Medulla oblongata (tissue), 1 donor: ENCODE data around the gene PID1.

Experiments used
- DNase-seq: peaks from one replicate; pipeline ENCODE4 v3.0.0-alpha.2; 2015; ENCODE audit errors: extremely low spot score

PID1 gene

DNA sequence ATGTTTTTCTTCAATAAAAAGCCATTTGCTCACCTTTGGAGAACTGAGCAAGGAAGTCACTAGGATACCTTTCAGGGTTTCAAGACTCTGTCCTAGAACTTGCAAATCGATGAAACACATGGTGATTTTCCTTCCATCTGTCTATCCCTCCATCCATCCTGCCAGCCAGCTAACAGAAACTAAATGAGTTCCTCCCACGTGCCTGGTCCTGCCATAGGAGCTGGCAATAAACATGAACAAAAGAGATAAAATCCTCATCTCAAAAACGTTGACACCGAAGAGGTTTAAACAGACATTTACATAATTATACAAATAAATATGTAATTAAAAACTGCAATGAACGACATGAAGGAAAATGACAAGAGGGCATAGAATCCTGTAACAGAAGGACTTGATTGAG lies 249.0 kb downstream of the PID1 start:
- no peak for DNase-seq

- DNase-seq, result no peak
These were observed 261.3 kb downstream of the PID1 start for GRCh38 chr2:229009816-229010215.

- no peak for DNase-seq
These were observed 267.8 kb downstream of the PID1 start for GRCh38 chr2:229003256-229003655.

DNA sequence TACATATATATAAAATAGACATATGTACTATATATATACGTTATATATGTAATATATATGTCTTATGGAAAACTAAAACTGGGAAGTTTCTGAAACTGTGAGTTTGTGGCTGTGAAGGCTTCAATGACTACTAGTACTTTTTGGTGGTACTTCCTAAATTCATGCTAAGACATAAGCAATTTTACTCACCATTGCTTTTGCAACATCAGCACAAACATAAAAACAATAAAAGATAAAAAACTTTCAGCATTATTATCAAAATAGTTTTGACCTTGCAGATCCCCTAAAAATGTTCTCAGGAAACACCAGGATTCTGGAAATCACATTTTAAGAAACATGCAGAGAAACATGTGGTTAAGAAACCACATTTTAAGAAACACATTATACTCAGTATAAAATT lies 269.9 kb downstream of the PID1 start:
- DNase-seq, result no peak

GRCh38 chr2:228999326-228999725 lies 271.8 kb downstream of the PID1 start:
- no peak for DNase-seq

GRCh38 chr2:228988786-228989185 lies 282.3 kb downstream of the PID1 start:
- DNase-seq, result no peak

- no peak for DNase-seq
These were observed 283.5 kb downstream of the PID1 start for GRCh38 chr2:228987441-228988155.

- no peak for DNase-seq
These were observed 284.1 kb downstream of the PID1 start for GRCh38 chr2:228986961-228987360.

DNA sequence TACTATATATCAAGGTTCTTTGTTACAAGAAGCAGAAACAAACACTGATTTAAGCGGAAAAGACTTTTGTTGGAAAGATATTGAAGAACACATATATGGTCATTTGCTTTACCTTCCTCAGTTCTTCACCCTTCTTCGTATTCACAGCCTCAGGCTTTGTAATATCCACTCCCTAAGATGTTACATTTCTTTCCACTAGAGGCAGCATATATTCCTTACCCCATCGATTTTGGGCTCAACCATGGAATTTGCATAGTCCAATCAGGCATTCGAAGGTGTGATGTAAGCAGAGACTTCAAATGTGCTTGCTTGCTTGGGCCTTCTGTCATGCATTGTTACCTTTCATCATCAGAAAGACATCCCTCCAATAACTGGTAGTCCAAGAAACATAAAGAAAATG lies 287.4 kb downstream of the PID1 start:
- DNase-seq, result no peak

- DNase-seq, result no peak
These were observed 296.9 kb downstream of the PID1 start for GRCh38 chr2:228974169-228974568.
